Testis (tissue), 3 donors: ENCODE data around the gene DLG1. TPM values are rescaled to one million over a fixed set of nuclear protein-coding genes. Genes with fewer than 3 reads are reported as not detected.

Experiments used
- DNase-seq: peaks from one replicate; pipeline ENCODE4 v3.0.0-alpha.2; 2019
- H3K27ac ChIP-seq, 2 donors: fragments of 200-600 bp; sonication (generic); one replicate each; pipeline ENCODE4 v1.5.1; 2019
- H3K27me3 ChIP-seq: fragments of 200-600 bp; sonication (generic); one replicate; pipeline ENCODE4 v1.5.1; 2019
- H3K36me3 ChIP-seq: fragments of 200-600 bp; sonication (generic); one replicate; pipeline ENCODE4 v1.5.1; 2017; ENCODE audit warnings: low read depth; ENCODE audit errors: missing control alignments
- H3K4me1 ChIP-seq: fragments of 200-600 bp; sonication (generic); one replicate; pipeline ENCODE4 v1.5.1; 2019
- H3K4me3 ChIP-seq, 2 donors: fragments of 200-600 bp; sonication (generic); one replicate each; pipeline ENCODE4 v1.5.1; 2017 to 2019
- H3K9me3 ChIP-seq: fragments of 200-600 bp; sonication (generic); one replicate; pipeline ENCODE4 v1.5.1; 2017
- CTCF ChIP-seq, 3 experiments: fragments of 450-650 bp in 2 of 3; fragments of 200-600 bp in 1 of 3; sonication (generic) in 1 of 3; IDR thresholded peaks; one replicate each; pipeline ENCODE4 v1.5.1; 2016 to 2019; ENCODE audit warnings: antibody characterized with exemption in 3 of 3, mild to moderate bottlenecking in 2 of 3, moderate library complexity in 1 of 3
- POLR2A ChIP-seq: fragments of 450-650 bp; IDR thresholded peaks from one replicate; pipeline ENCODE4 v1.6.1; 2017; ENCODE audit warnings: antibody characterized with exemption, mild to moderate bottlenecking, moderate library complexity
- WGBS, 2 donors: methylation state at CpG; one replicate each; pipeline ENCODE4 v1.1.5; 2018; 5-methylcytosine and 5-hydroxymethylcytosine counted together
- intact Hi-C: fragments of 100-400 bp; cut with DNase I; formaldehyde crosslinking; loops from one replicate; pipeline ENCODE4 v1.15.1; 2023; ENCODE audit warnings: low total_unique reads
- polyA plus RNA-seq: library from polyadenylated mRNA; stranded (reverse); fragments of 350-450 nt; fragmentation: Illumina TruSeq; extraction: RNeasy Lipid Tissue Mini Kit (QIAGEN cat#74804); gene quantifications from one replicate; pipeline ENCODE4 v1.2.3, GENCODE V29; 2014; ENCODE audit warnings: low read depth, low replicate concordance; ENCODE audit not compliant: insufficient read depth
- total RNA-seq, 2 donors: library from RNA; depleted of rRNA; stranded (reverse); fragments of >200 nt; gene quantifications; one replicate each; pipeline ENCODE4 v1.2.3, GENCODE V29; 2016

DLG1 gene
- total and polyA plus RNA-seq, 3 donors from 2014 or later = 37.4 to 99.4 (median 99.3) TPM

DNA sequence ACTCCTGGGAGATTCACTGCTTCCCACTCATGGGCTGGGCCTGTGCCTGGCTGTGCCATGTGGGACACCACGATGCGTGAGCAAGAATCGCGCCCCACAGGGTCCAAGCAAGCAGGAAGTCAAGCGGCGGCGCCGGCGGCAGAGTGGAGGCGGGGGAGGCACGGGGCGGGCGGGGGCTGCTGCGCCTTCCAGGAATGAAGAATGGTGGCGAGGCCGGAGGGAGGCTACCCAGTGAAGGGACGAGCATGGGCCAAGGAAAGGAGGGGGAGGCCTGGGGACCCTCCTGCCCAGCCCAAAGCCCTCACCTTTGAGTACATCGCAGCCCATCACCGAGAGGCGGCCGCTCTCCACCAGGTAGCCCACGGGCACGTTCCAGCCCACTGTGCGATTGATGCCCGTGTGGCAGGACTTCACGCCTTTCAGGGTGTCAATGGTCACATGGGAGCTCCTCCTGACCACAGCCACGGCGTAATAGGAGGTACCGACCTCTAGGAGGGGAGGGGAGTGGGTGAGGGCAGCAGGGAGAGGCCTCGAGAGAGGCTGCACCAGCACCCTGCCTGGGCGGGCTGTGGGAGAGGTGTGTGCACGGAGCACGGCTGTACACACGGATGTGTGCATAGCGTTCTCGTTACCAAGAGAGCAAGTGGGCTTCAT, 274.3 kb downstream of the DLG1 start:
- H3K27me3 ChIP-seq = no peaks in the 10 kb centered on the region
- DNase-seq = no peak
- peaks cover 5% of the 10 kb centered on the region for H3K4me1 ChIP-seq
- 66 to 75% methylated on average over 31 to 33 of the region's 36 CpGs for WGBS, 2 donors
- no peak overlapping the region for H3K27ac ChIP-seq
- TF ChIP-seq POLR2A (no peak), CTCF (IDR thresholded peaks at IDR 0.05) (no peak)
- H3K9me3 ChIP-seq = no peaks in the 10 kb centered on the region
- intact Hi-C loops = no loop called here
- no peak overlapping the region for H3K4me3 ChIP-seq
- H3K36me3 ChIP-seq = no peaks in the 10 kb centered on the region

- Histone ChIP-seq H3K4me1 (no peaks in the 10 kb centered on the region), H3K27ac (no peak overlapping the region), H3K9me3 (no peaks in the 10 kb centered on the region), H3K4me3 (no peak overlapping the region), H3K27me3 (no peaks in the 10 kb centered on the region), H3K36me3 (no peaks in the 10 kb centered on the region)
- 70 to 74% methylated on average over 21 to 27 of the region's 27 CpGs for WGBS, 2 donors
- no peak for TF ChIP-seq CTCF (IDR thresholded peaks at IDR 0.05)
- TF ChIP-seq POLR2A = no peak
- intact Hi-C loops = no loop called here
- peak; percentile 9 for DNase-seq
Observed at GRCh38 chr3:197023241-197023997, 275.0 kb downstream of the DLG1 start.

DNA sequence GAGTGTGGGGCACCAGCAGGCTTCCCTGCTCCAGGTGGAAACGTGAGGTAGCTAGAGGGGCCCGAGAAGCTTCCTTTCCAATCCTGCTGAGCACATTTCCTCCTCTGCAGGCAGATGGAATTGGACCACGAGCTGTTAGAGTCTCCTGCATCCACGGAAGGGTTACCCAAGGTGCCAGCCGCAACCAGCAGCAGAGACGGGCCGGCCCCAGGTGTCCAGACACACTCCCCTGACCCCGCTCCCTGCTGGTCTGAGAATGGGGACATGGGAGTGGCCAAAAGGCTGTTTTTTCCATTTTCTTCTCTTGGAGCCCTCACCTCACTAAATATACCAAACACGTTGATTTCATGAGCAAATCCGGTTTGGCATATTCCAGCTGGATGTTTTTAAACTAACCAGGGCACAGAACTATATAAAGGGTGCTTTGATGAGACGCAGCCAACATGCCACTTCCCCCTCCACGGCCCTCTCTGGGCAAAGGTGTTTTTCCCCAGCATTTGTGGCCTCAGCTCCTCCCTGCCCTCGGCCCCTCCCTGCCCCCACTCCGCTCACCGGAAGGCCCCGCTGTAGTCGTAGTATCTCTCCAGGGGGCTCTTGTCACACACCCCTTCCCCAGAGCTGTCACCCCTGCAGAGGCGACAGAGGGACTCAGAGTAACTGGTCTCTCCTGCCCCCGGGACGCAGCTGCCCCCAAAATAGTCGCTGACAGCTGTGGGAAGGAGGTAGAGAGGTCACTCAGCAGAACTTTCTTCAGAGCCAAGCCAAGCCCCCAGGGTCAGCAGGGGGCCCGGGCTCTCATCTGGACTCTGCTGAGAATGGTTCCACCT, 275.8 kb downstream of the DLG1 start:
- Histone ChIP-seq H3K9me3 (no peaks in the 10 kb centered on the region), H3K4me1 (no peaks in the 10 kb centered on the region), H3K36me3 (no peaks in the 10 kb centered on the region), H3K4me3 (no peak overlapping the region), H3K27ac (no peak overlapping the region), H3K27me3 (no peaks in the 10 kb centered on the region)
- intact Hi-C loops = no loop called here
- TF ChIP-seq POLR2A (no peak), CTCF (IDR thresholded peaks at IDR 0.05) (no peak)
- DNase-seq = peak; percentile 10
- 37 to 57% methylated on average over 12 to 22 of the region's 22 CpGs for WGBS, 2 donors

GRCh38 chr3:197021729-197022404, 276.5 kb downstream of the DLG1 start:
- TF ChIP-seq CTCF (IDR thresholded peaks at IDR 0.05) = no peak
- no peak for TF ChIP-seq POLR2A
- intact Hi-C loops = no loop called here
- Histone ChIP-seq H3K4me3 (no peak overlapping the region), H3K27ac (no peak overlapping the region), H3K27me3 (no peaks in the 10 kb centered on the region), H3K9me3 (no peaks in the 10 kb centered on the region), H3K36me3 (no peaks in the 10 kb centered on the region), H3K4me1 (no peaks in the 10 kb centered on the region)
- DNase-seq = no peak
- WGBS, 2 donors = 85 to 87% methylated on average over 11 to 15 of the region's 15 CpGs
